HEK293 (cell line): ENCODE measurements around the gene DNMT3L.

Experiments used
- CTCF ChIA-PET: fragments of 350-600 bp; formaldehyde crosslinking; extraction: SDS; loops from one replicate; lab custom pipeline; 2021; ENCODE audit warnings: antibody characterized with exemption; lab: Yijun Ruan, JAX
- POLR2A ChIA-PET: fragments of 300-600 bp; formaldehyde crosslinking; extraction: SDS; loops from one replicate; lab custom pipeline; 2020; ENCODE audit warnings: antibody characterized with exemption, inconsistent platforms; lab: Yijun Ruan, JAX
- H3K27ac ChIP-seq: fragments of 200-500 bp; sonication (Bioruptor generic); 2 replicates; pipeline ENCODE4 v1.5.1; 2014; ENCODE audit warnings: low read depth, low read length, control low read depth, inconsistent platforms; ENCODE audit errors: extremely low read depth
- H3K36me3 ChIP-seq, 2 experiments: fragments of 200-500 bp in 1 of 2; sonication (Bioruptor generic) in 1 of 2; 1 replicate in 1 of 2; 2 replicates in 1 of 2; pipeline ENCODE4 v1.5.1; 2014 to 2017; ENCODE audit warnings: inconsistent platforms in 2 of 2, low read length in 2 of 2; ENCODE audit not compliant: control insufficient read depth in 2 of 2, insufficient read depth in 1 of 2
- H3K4me1 ChIP-seq: fragments of 200-500 bp; sonication (Bioruptor generic); 2 replicates; pipeline ENCODE4 v1.5.1; 2014; ENCODE audit warnings: mild to moderate bottlenecking, low read length, inconsistent platforms; ENCODE audit not compliant: control insufficient read depth, insufficient read depth
- H3K4me3 ChIP-seq: 2 replicates; pipeline ENCODE4 v1.5.1; 2011; ENCODE audit warnings: low read depth, mild to moderate bottlenecking, control low read depth, low read length, moderate library complexity
- H3K9me3 ChIP-seq: fragments of 200-500 bp; sonication (Bioruptor generic); 2 replicates; pipeline ENCODE4 v1.5.1; 2014; ENCODE audit warnings: low read depth, low read length, inconsistent platforms; ENCODE audit not compliant: control insufficient read depth, insufficient read depth
- CTCF ChIP-seq: fragments of 450-650 bp; formaldehyde crosslinking; IDR thresholded peaks from 2 replicates; pipeline ENCODE4 v1.5.1; 2016; ENCODE audit warnings: missing biosample characterization, missing genetic modification characterization
- EGR2 ChIP-seq: fragments of 450-650 bp; formaldehyde crosslinking; IDR thresholded peaks from 2 replicates; pipeline ENCODE4 v1.5.1; 2016; ENCODE audit warnings: low read depth, missing biosample characterization, missing genetic modification characterization
- GLIS2 ChIP-seq: fragments of 450-650 bp; formaldehyde crosslinking; IDR thresholded peaks from 2 replicates; pipeline ENCODE4 v1.5.1; 2016; ENCODE audit warnings: missing biosample characterization, missing genetic modification characterization
- KLF1 ChIP-seq: fragments of 450-650 bp; formaldehyde crosslinking; IDR thresholded peaks from 2 replicates; pipeline ENCODE4 v1.5.1; 2016; ENCODE audit warnings: missing biosample characterization, missing genetic modification characterization
- KLF16 ChIP-seq: fragments of 450-650 bp; formaldehyde crosslinking; IDR thresholded peaks from 2 replicates; pipeline ENCODE4 v1.5.1; 2017; ENCODE audit warnings: missing biosample characterization, missing genetic modification characterization
- KLF17 ChIP-seq: fragments of 450-650 bp; formaldehyde crosslinking; IDR thresholded peaks from 2 replicates; pipeline ENCODE4 v1.5.1; 2016; ENCODE audit warnings: missing biosample characterization, missing genetic modification characterization
- KLF8 ChIP-seq: fragments of 450-650 bp; formaldehyde crosslinking; IDR thresholded peaks from 2 replicates; pipeline ENCODE4 v1.5.1; 2016; ENCODE audit warnings: missing biosample characterization, missing genetic modification characterization
- OVOL3 ChIP-seq: fragments of 450-650 bp; formaldehyde crosslinking; IDR thresholded peaks from 2 replicates; pipeline ENCODE4 v1.5.1; 2016; ENCODE audit warnings: missing biosample characterization, missing genetic modification characterization
- PATZ1 ChIP-seq: fragments of 450-650 bp; formaldehyde crosslinking; IDR thresholded peaks from 2 replicates; pipeline ENCODE4 v1.5.1; 2016; ENCODE audit warnings: missing biosample characterization, missing genetic modification characterization
- PRDM1 ChIP-seq: fragments of 450-650 bp; formaldehyde crosslinking; IDR thresholded peaks from 2 replicates; pipeline ENCODE4; 2016; ENCODE audit warnings: missing biosample characterization, missing genetic modification characterization
- PRDM10 ChIP-seq: fragments of 450-650 bp; formaldehyde crosslinking; IDR thresholded peaks from 2 replicates; pipeline ENCODE4 v1.5.1; 2016; ENCODE audit warnings: missing biosample characterization, missing genetic modification characterization
- PRDM6 ChIP-seq: fragments of 450-650 bp; formaldehyde crosslinking; IDR thresholded peaks from 2 replicates; pipeline ENCODE4 v1.5.1; 2017; ENCODE audit warnings: missing biosample characterization, missing genetic modification characterization
- ZBTB48 ChIP-seq: fragments of 450-650 bp; formaldehyde crosslinking; IDR thresholded peaks from 2 replicates; pipeline ENCODE4 v1.5.1; 2016; ENCODE audit warnings: missing biosample characterization, missing genetic modification characterization
- ZIC2 ChIP-seq: fragments of 450-650 bp; formaldehyde crosslinking; IDR thresholded peaks from 2 replicates; pipeline ENCODE4 v1.5.1; 2016; ENCODE audit warnings: missing biosample characterization, missing genetic modification characterization
- ZNF133 ChIP-seq: fragments of 450-650 bp; formaldehyde crosslinking; IDR thresholded peaks from 2 replicates; pipeline ENCODE4 v1.5.1; 2016; ENCODE audit warnings: missing biosample characterization, missing genetic modification characterization
- ZNF140 ChIP-seq: fragments of 450-650 bp; formaldehyde crosslinking; IDR thresholded peaks from 2 replicates; pipeline ENCODE4 v1.5.1; 2016; ENCODE audit warnings: missing biosample characterization, missing genetic modification characterization
- ZNF175 ChIP-seq: fragments of 450-650 bp; formaldehyde crosslinking; IDR thresholded peaks from 2 replicates; pipeline ENCODE4 v1.5.1; 2016; ENCODE audit warnings: missing biosample characterization, missing genetic modification characterization
- ZNF311 ChIP-seq: fragments of 450-650 bp; formaldehyde crosslinking; IDR thresholded peaks from 2 replicates; pipeline ENCODE4 v1.5.1; 2017; ENCODE audit warnings: missing biosample characterization, missing genetic modification characterization, borderline replicate concordance
- ZNF37A ChIP-seq: fragments of 450-650 bp; IDR thresholded peaks from 2 replicates; pipeline ENCODE4 v1.5.1; 2018; ENCODE audit warnings: missing biosample characterization, missing genetic modification characterization
- ZNF391 ChIP-seq: fragments of 450-650 bp; formaldehyde crosslinking; IDR thresholded peaks from 2 replicates; pipeline ENCODE4 v1.5.1; 2016; ENCODE audit warnings: low read depth, missing biosample characterization, missing genetic modification characterization, borderline replicate concordance
- ZNF394 ChIP-seq: fragments of 450-650 bp; formaldehyde crosslinking; IDR thresholded peaks from 2 replicates; pipeline ENCODE4 v1.5.1; 2016; ENCODE audit warnings: missing biosample characterization, missing genetic modification characterization, mild to moderate bottlenecking, moderate library complexity, borderline replicate concordance
- ZNF423 ChIP-seq: fragments of 450-650 bp; formaldehyde crosslinking; IDR thresholded peaks from 2 replicates; pipeline ENCODE4 v1.5.1; 2016; ENCODE audit warnings: missing biosample characterization, missing genetic modification characterization
- ZNF530 ChIP-seq: fragments of 450-650 bp; formaldehyde crosslinking; IDR thresholded peaks from 2 replicates; pipeline ENCODE4 v1.5.1; 2016; ENCODE audit warnings: low read depth, missing biosample characterization, missing genetic modification characterization
- ZNF544 ChIP-seq: fragments of 450-650 bp; formaldehyde crosslinking; IDR thresholded peaks from 2 replicates; pipeline ENCODE4 v1.5.0; 2017; ENCODE audit warnings: missing biosample characterization, missing genetic modification characterization
- ZNF76 ChIP-seq: fragments of 450-650 bp; formaldehyde crosslinking; IDR thresholded peaks from 2 replicates; pipeline ENCODE4; 2016; ENCODE audit warnings: low read depth, missing biosample characterization, missing genetic modification characterization, borderline replicate concordance
- ZSCAN23 ChIP-seq: fragments of 450-650 bp; formaldehyde crosslinking; IDR thresholded peaks from 2 replicates; pipeline ENCODE4 v1.5.1; 2016; ENCODE audit warnings: missing biosample characterization, missing genetic modification characterization

The DNMT3L gene

GRCh38 chr21:44304877-44305293 is 43.2 kb upstream of the DNMT3L start:
- Histone ChIP-seq H3K27ac (no peak overlapping the region), H3K36me3 (peaks cover 0 to 30% of the 10 kb centered on the region in 2 experiments; a peak in 1 of 3 replicates), H3K4me3 (no peak overlapping the region), H3K4me1 (0 out of 2 replicates have a peak, but pooled peaks cover 4% of the 10 kb centered on the region), H3K9me3 (no peaks in the 10 kb centered on the region)
- TF ChIP-seq ZIC2 (peak; percentile 89), ZBTB48 (tag by site-specific recombination) (peak; percentile 68; the same call in 1 of the 2 replicates), KLF17 (tag by site-specific recombination) (peak; percentile 65; the same call in 1 of the 2 replicates), ZNF37A (tag by site-specific recombination) (no peak), ZNF423 (peak; percentile 42; the same call in 1 of the 2 replicates), EGR2 (tag by site-specific recombination) (peak; percentile 17; the same call in 1 of the 2 replicates), ZNF175 (tag by site-specific recombination) (no peak), ZNF311 (tag by site-specific recombination) (no peak), KLF8 (tag by site-specific recombination) (no peak; the same call in 1 of the 2 replicates), PRDM6 (tag by site-specific recombination) (no peak), PRDM10 (tag by site-specific recombination) (no peak), ZNF76 (tag by site-specific recombination) (no peak), PRDM1 (tag by site-specific recombination) (no peak), KLF16 (no peak), ZNF394 (tag by site-specific recombination) (peak; percentile 70; the same call in 1 of the 2 replicates), ZNF391 (no peak), ZNF140 (tag by site-specific recombination) (no peak), PATZ1 (tag by site-specific recombination) (peak; percentile 31; the same call in 1 of the 2 replicates), OVOL3 (tag by site-specific recombination) (no peak), CTCF (tag by site-specific recombination) (peak; percentile 87), ZSCAN23 (no peak), KLF1 (0 out of 2 replicates have a peak, but pooled peaks have one; percentile 17), ZNF133 (tag by site-specific recombination) (no peak), GLIS2 (peak; percentile 63), ZNF530 (tag by site-specific recombination) (no peak), ZNF544 (tag by site-specific recombination) (no peak)
- ChIA-PET POLR2A (interaction anchor here (0.6 kb wide), 1 partner anchor 56 kb away, joined by 3 read pairs; no protein-coding TSS in a partner anchor), CTCF (interaction anchor here (0.7 to 3.0 kb wide), 7 partner anchors 9 to 494 kb away, joined by 3 to 9 read pairs (median 3); no protein-coding TSS in a partner anchor)
